Renal pelvis (tissue), 4 donors: ENCODE results near the gene TRIM27. TPM values are rescaled to one million over a fixed set of nuclear protein-coding genes. Genes with fewer than 3 reads are reported as not detected.
A peak's percentile ranks its signal among the peaks of the same experiment; 100 is the strongest.
"Not testable (repeated sequence)": the region's sequence is repeated elsewhere in the genome, so short reads cannot be mapped to it uniquely, and the experiment has no call there.

Experiments
- DNase-seq: peaks from one replicate; pipeline ENCODE4 v3.0.0-alpha.2; 2013
- polyA plus RNA-seq, 3 donors: library from polyadenylated mRNA; unstranded; fragments of 120-200 nt; gene quantifications; one replicate each; pipeline ENCODE4 v1.2.1, GENCODE V29; 2013; ENCODE audit not compliant: insufficient read length in 3 of 3

TRIM27 gene
- polyA plus RNA-seq, 3 donors = 70.0 to 95.1 (median 87.5) TPM

GRCh38 chr6:28868873-28869272, 54.9 kb downstream of the TRIM27 start:
- DNase-seq = no peak

GRCh38 chr6:28867086-28867409, 56.7 kb downstream of the TRIM27 start:
- no peak for DNase-seq

GRCh38 chr6:28866205-28867085, 57.3 kb downstream of the TRIM27 start:
- peak; percentile 48 for DNase-seq

- DNase-seq = no peak
Observed at GRCh38 chr6:28865401-28866204, 58.2 kb downstream of the TRIM27 start.

- DNase-seq = no peak
Observed at GRCh38 chr6:28864326-28864923, 59.4 kb downstream of the TRIM27 start.

- DNase-seq = peak; percentile 76
Observed at GRCh38 chr6:28863604-28864325, 60.0 kb downstream of the TRIM27 start.

GRCh38 chr6:28862077-28862476, 61.7 kb downstream of the TRIM27 start:
- DNase-seq = no peak

GRCh38 chr6:28861339-28861738, 62.4 kb downstream of the TRIM27 start:
- DNase-seq = no peak

- DNase-seq = no peak
Observed at GRCh38 chr6:28860581-28860980, 63.2 kb downstream of the TRIM27 start.

- no peak for DNase-seq
Observed at GRCh38 chr6:28858963-28859362, 64.8 kb downstream of the TRIM27 start.

- no peak for DNase-seq
Observed at GRCh38 chr6:28856620-28857005, 67.2 kb downstream of the TRIM27 start.

GRCh38 chr6:28854405-28854804, 69.4 kb downstream of the TRIM27 start:
- DNase-seq = not testable (repeated sequence)

Other genes with a start within 250 kb of the TRIM27 start
- gene ZNF311, start 81.3 kb upstream of the TRIM27 start, polyA plus RNA-seq = 1 to 10 TPM; 5.1 to 5.9 (median 5.7) TPM
- gene OR2W1, start 121.2 kb upstream of the TRIM27 start, polyA plus RNA-seq = not detected
- not detected for gene OR2B3, start 163.3 kb upstream of the TRIM27 start, polyA plus RNA-seq
- gene OR2J1, start 175.5 kb upstream of the TRIM27 start, polyA plus RNA-seq = not detected
- gene OR2J3, start 184.1 kb upstream of the TRIM27 start, polyA plus RNA-seq = not detected
- not detected for gene OR2J2, start 246.9 kb upstream of the TRIM27 start, polyA plus RNA-seq